HUDEP-2 (cell line): ENCODE data around the gene DHX57.
"Not testable (repeated sequence)": the region's sequence is repeated elsewhere in the genome, so short reads cannot be mapped to it uniquely, and the experiment has no call there.

Experiments
- DNase-seq, 76 experiments: peaks; one replicate each; lab custom pipeline; 2025; ENCODE audit not compliant: unreplicated experiment in 76 of 76; lab: John Stamatoyannopoulos, UW

Gene DHX57

DNA sequence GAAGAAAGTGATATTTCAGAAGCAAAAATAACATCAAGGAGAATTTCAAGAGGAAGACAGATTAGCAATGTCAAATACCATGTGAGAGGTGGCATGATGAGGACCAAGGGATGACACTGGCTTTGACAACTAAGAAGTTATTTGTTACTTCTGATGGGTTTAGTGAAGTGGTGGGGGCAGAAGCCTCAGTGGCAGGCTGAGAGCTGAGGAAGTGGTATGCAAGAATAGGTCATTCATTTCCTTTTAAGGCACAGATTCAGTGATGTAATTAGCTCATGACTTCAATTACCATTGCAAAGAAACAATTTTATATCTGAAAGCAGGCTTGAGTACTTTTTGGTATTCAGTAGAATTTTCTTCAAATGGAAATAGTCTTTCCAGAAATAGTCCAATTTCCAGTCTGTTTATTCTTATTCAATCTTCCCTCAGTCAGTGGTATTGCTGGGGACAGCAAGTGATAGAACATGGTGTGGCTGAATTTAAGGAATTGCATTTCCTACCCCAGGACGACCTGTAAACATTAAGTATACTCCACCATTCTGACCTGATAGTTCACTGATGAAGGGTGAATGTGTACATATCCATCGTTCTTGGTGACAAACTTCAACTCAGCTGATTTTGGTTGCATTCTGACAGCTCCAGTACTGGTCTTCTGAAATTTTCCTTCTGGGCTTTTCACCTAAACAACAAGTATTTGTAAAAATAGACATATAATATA lies 69.6 kb downstream of the DHX57 start:
- DNase-seq: no peak

DNA sequence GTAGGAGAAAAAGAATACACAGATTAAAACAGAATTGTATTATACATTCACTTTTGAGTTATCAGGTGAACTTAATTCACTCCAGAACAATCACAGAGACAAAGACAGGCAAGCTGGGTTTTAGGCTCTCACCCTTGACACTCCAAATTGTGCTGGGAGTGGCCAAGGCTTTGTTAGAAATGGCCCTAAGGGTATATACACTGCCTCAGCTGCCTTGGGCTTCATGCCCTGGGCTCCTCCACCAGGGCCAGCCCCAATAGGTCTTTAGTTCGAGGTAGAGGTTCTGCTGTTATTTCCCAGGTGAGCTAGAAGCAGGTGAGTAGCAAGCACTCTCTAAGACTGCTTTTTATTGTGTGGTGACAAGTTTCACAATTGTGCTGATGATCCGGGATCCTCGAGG lies 77.8 kb downstream of the DHX57 start:
- no peak for DNase-seq

DNA sequence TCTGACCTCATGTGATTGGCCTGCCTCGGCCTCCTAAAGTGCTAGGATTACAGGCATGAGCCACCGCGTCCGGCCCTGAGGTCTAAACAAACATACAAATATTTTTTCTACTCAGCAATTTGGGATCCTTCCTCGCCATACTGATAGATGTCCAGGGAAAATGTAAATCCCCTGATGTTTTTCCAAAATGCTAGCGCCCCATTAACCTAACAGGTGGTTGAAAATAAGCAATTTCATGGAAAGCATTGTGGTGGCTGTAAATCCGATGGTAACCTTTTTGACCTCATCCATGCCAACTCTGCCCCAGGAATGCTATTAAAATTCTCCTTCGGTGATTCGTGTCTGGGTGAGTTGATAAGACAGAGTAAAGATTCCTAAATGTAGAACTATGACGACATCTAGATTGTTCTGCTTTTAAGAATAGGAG lies 78.5 kb downstream of the DHX57 start:
- no peak for DNase-seq

DNA sequence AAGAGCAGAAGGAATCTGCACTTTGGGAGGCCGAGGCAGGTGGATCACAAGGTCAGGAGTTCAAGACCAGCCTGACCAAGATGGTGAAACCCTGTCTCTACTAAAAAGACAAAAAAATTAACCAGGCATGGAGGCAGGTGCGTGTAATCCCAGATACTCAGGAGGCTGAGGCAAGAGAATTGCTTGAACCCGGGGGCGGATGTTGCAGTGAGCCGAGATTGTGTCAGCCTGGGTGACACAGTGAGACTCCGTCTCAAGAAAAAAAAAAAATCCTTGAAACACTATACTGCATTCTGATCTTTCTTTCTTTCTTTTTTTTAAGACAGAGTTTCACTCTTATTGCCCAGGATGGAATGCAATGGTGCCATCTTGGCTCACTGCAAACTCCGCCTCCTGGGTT lies 80.7 kb downstream of the DHX57 start:
- DNase-seq: not testable (repeated sequence)

DNA sequence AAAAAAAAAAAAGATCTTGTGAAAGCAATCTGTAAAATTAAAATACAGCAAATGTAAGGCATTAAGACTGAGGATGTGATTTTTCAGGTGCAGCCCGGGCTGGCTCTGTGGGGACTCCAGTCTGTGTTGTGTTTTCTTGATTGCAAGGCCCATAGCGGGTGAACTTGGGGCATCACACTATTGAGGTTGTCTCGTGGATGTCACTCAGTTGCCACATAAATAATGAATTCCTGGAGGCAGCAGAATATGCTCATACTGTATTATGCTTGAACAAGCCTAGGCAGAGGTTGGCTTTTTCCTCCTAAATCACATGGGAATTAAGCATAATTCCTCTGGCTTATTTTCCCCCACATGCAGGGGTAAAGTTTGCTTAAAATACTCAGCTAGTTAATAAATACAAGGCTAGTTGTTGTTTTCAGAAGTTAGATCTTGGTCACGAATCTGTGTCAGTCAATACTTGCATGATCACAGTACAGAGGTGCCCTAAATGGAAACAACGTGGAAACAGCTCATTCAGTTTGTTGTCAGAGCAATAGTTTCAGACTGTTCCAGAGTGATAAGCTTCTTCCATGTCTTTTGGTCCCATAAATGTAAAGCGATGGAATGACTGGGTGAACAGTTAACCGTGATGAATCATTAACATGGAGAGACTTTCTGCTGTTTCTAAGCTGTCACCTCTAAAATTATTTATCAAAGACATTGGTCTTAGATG lies 81.3 kb downstream of the DHX57 start:
- DNase-seq: no peak

DNA sequence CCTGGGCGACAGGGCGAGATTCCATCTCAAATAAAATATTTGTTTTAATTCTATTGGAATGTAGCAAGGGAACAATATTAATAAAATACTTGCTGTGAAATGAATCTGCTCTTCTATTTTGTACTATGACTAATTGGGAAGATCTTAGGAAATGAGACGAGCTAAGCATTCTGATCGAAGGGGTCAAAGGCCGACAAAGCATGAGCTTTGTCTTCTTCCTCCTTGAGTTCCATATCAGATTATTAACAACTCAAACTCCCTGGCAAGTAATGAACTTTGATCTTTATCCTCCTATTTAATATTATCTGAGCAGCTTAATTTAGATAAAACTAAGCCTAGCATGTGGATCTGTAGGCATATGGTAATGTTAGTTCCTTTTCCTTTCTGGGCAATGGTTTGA lies 82.2 kb downstream of the DHX57 start:
- DNase-seq: no peak

DNA sequence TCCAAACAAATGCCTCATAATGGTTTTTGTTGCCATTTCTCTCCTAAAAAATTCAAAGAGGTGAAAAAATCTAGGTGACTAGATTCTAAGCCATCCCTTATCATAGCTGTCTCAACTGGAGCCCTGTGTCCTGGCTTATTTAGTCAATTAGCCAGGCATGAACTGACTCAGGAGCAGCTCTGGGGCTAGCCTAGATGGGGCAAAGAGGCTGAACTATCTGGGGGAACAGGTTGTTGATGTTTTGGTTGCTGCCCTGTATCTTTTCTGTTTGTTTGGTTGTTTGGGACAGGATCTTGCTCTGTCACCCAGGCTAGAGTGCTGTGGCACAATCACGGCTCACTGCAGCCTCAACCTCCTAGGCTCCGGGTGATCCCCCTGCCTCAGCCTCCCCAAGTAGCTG lies 83.0 kb downstream of the DHX57 start:
- DNase-seq: no peak

DNA sequence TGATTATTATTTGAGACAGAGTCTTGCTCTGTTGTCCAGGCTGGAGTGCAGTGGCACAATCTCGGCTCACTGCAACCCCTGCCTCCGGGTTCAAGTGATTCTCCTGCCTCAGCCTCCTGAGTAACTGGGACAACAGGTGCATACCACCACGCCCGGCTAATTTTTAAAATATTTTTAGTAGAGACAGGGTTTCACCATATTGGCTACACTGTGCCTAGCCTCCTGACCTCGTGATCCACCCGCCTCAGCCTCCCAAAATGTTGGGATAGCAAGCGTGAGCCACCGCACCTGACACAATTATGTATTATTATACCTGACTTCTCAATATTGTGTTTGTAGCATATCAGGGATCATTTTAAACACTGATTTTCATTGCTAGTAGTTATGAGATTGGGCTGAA lies 83.4 kb downstream of the DHX57 start:
- not testable (repeated sequence) for DNase-seq

DNA sequence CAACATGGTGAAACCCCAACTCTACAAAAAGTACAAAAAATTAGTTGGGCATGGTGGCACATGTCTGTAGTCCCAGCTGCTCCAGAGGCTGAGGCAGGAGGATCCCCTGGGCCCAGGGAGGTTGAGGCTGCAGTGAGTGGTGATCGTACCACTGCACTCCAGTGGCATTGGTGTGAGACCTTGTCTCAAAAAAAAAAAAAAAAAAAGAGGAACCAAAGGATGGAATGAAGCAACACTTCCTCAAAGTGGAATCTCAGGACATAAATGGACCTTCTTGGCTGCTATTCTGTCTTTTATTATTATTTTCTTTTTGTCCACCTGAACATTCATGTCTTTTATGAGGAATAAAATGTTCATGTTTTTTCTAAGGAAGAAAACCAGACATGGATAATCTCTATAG lies 84.0 kb downstream of the DHX57 start:
- DNase-seq: no peak

DNA sequence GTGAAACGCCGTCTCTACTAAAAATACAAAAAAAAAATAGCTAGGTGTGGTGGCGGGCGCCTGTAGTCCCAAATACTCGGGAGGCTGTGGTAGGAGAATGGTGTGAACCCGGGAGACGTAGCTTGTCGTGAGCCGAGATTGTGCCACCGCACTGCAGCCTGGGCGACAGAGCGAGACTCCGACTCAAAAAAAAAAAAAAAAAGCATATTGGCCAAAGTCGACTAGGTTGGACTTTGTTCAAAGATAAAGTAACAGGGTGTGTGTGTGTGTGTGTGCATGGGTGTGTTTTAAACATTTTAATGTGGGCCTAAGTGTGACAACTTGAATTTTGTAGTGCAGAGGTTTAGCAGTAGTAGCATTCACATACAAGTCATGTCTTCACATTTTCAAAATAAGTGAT lies 86.0 kb downstream of the DHX57 start:
- DNase-seq: no peak

DNA sequence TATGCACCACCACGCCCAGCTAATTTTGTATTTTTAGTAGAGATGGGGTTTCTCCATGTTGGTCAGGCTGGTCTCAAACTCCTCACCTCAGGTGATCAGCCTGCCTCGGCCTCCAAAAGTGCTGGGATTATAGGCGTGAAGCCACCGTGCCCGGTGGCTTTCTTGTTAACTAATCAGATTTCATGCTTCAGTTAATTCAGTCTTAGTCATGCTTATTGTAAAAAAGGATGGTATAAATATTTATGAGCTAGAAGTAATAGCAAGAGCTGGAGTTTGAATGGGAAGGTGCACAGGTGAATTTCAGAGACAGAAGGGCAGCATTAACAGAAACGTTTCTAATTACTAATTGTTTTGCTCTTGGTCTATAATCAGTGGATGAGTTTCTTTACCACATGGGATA lies 87.4 kb downstream of the DHX57 start:
- DNase-seq: no peak

DNA sequence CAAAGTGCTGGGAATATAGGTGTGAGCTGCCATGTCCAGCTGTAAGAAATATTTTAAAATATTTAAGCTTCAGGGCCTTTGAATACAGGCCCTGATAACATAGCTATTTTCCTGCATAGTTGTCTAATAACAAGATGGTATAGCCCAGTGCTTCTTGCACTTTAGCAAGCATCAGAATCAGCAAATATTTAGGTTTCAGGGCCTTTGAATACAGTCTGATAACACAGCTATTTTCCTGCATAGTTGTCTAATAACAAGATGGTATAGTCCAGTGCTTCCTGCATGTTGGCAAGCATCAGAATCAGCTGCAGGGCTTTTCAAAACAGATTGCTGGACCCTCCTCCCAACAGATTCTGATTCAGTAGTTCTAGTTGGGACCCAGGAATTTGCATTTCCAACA lies 92.1 kb downstream of the DHX57 start:
- no peak for DNase-seq

DNA sequence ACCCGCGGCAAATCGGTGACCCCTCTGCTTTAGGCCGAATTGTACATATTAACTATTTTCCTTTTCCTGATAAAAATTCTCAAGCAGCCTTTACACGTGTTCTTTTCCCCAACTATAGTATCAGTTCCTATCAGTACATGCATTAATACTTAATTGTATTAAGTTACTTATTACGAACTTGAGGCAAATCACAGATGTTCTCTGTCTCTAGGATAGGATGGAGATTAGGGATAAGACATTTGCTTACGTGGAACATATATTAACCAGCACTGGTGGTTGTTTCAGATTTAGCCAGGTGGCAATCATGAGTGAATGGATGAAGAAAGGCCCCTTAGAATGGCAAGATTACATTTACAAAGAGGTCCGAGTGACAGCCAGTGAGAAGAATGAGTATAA lies 97.0 kb downstream of the DHX57 start:
- DNase-seq: no peak

DNA sequence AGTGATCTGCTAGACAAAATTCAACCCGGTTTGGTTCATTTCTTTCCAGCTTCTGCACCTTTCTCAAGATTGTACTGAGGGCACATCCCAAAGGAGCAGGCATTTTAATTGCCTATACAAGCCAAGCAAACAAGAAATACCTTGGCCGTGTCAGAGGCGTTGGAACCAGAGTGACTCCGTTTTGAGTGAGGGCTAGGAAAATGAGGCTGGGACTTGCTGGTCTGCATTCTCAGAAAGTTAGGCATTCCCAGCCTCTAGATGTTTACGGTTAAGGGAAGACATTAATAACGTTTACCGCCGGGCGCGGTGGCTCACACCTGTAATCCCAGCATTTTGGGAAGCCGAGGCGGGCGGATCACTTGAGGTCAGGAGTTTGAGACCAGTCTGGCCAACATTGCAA lies 99.2 kb downstream of the DHX57 start:
- DNase-seq: no peak

DNA sequence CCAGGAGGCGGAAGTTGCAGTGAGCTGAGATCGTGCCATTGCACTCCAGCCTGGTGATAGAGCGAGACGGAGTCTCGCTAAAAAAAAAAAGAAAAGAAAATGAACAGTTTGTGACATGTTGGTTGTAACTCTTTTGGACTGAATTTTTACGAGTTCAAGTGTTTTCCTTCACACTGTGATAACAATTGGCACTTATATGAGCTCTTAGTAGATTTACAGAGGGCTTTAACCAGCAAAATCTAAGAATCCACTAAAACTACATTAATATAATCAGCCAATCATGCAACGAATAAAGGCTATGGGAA lies 99.9 kb downstream of the DHX57 start:
- DNase-seq: no peak

DNA sequence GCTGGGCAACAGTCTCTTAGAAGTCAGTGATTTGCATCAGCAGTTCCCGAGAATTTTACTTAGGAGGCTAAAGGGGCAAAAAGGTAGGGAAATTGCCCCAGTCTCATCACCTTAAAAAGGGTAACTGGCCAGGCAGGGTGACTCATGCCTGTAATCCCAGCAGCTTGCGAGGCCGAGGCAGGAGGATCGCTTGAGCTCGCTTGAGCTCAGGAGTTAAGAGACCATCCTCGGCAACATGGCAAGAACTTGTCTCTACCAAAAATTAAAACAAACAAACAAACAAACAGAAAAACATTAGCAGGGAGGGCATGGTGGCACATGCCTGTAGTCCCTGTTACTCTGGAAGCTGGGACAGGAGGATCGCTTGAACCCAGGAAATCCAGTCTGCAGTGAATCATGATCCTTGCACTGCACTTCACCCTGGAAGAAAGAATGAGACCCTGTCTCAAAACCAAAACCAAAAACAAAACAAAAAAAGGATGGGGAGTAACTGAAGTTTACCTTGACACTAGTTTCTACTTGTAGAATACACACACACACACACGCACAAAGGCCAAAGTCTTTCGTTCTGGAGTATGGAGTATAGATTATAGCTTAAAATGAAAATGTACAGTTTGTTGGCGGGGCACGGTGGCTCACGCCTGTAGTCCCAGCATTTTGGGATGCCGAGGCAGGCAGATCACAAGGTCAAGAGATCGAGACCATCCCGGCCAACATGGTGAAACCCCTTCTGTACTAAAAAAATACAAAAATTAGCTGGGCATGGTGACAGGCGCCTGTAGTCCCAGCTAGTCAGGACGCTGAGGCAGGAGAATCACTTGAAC lies 100.4 kb downstream of the DHX57 start:
- no peak for DNase-seq

DNA sequence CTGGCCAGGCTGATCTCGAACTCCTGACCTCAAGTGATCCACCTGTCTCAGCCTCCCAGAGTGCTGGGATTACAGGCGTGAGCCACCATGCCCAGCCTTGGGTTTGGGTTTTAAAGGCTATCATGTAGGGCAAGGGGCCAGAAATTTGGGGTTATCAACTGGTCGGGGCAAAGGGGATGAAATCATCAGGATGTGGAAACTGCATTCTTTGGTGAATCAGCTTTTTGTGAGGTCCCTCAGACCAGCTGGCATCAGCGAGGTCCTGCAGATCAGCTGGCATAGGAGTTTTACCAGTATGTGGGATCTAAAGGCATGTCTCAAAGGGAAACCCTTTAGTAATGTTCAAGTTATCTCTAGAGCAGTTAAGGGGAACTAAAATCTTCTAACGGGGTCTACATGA lies 104.1 kb downstream of the DHX57 start:
- peak in 4 of 76 experiments; percentile 2 to 14 (median 9) for DNase-seq

DNA sequence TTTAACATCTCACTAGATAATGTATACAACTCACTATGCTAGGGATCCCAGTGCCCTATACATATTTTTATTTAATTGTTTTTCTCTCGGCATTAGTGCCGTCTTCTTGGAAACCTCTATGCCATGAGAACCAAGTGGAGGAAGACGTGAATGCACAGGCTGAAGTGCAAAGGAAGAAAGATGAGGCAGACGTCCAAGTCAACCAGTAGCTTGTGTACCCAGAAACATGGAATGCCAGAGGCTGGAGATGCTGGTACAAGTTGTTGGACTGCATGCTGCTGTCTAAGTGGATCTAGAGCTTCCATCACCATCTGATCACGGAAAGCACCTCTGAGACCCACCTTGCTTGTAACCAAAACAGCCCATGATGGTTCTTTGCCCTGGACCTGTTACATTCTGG lies 110.2 kb downstream of the DHX57 start:
- DNase-seq: no peak

DNA sequence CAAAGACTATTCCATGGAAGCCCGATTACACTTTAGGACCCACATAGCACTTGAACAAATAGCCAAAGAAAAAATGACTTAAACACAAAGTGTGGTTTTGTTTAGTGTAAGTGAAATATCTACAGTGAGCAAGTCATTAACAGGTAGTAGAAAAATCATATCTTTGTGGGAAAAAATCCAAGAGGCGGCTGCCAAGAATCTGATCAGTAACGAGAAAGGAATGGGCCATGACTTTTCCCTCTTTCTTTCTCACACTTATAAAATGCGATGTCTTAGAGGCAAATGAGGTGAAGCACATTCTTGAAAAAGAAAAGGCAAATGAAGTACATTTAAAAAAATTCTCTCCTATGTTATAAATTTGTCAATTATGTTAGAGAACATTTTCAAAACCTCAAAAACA lies 110.6 kb downstream of the DHX57 start:
- no peak for DNase-seq

DNA sequence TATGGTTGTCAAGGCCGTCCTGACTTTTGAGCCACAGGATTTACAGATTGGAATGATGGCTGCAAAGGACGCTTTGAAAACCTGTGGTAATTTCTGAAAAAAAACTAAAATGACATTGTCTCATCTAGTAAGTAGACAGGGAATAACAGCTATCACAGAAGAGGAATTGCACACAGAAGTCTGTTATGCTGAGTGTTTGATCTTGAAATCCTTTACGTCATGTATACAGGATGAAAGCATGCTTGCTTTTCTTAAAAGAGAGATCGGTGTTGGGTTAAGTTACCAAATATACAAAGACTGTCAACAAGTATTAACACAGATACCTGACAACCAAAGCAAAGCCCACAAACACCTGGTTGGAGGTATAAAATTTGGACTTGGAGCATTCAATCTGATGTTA lies 112.0 kb downstream of the DHX57 start:
- DNase-seq: no peak

DNA sequence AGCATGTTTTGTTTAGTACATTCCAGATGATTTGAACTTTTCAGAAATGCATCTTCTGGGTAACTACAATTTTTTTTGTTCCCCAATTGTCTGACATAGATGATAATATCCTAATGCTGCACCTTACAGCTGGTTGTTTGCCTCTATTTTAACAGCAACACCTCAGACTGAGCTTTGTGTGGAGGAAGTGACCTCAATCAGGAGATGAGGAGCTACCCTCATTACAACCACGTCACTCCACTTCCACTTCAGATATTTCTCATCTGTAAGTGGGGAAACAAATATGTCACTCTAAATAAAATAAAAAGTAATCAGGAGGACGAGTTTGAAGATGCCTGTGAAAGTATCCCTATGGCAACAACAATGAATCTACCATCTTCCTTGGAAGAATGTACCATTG lies 112.5 kb downstream of the DHX57 start:
- DNase-seq: no peak

DNA sequence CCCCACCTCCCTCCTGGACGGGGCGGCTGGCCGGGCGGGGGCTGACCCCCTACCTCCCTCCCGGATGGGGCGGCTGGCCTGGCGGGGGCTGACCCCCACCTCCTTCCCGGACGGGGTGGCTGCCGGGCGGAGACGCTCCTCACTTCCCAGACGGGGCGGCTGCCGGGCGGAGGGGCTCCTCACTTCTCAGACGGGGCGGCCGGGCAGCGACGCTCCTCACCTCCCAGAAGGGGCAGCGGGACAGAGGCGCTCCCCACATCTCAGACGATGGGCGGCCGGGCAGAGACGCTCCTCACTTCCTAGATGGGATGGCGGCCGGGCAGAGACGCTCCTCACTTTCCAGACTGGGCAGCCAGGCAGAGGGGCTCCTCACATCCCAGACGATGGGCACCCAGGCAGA lies 119.8 kb downstream of the DHX57 start:
- DNase-seq: not testable (repeated sequence)
